HG03139 (cell line): ENCODE data around the gene ZFPM1.
A peak's percentile ranks its signal among the peaks of the same experiment; 100 is the strongest.
"Not testable (repeated sequence)": the region's sequence is repeated elsewhere in the genome, so short reads cannot be mapped to it uniquely, and the experiment has no call there.

ENCODE experiments used
- ATAC-seq: cut with Tn5 transposase; IDR thresholded peaks from one replicate; pipeline ENCODE4 v1.9.1; 2021; ENCODE audit not compliant: unreplicated experiment

The ZFPM1 gene

DNA sequence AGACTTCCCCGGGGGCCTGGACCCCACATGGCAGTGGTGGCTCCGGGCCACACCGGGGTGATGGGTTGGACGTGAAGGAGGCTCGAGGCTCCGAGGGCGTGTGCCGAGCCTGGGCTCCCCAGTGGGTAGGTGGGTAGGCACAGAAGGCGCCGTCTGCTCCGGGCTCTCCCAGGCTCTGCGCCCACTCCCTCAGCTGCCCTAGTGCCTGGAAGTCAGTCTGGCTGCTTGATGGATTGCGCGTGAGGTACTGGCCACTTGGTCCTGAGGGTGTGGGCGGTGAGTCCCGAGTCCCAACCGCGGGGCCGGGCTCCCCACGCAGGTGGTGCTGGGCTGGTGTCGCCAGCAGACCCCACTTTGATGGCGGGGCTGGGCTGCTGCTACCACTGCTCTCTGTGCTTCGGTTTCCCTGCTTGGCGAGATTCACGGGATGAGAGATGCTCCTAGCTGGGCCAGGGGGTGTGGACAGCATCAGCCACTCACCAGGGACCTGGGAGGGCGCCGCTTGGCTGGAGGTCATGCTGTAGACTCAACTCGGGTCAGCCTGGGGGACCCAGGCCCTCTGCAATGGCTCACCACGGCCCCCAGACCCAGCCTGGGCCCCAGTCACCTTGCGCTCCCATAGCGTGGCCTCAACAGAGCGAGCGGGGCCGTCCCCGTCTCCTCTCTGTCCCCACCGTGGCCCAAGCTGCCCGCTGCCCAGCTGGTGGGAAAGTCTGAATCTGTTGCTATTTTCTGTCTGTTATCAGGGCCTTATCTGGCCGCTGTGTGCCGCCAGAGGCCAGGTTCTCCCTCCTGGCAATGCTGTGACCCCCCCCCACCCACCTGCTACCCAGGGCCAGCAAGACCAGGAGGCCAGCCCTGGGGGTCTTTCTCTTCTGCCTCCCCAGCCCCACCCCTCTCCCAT, 26.1 kb downstream of the ZFPM1 start:
- no peak for ATAC-seq

DNA sequence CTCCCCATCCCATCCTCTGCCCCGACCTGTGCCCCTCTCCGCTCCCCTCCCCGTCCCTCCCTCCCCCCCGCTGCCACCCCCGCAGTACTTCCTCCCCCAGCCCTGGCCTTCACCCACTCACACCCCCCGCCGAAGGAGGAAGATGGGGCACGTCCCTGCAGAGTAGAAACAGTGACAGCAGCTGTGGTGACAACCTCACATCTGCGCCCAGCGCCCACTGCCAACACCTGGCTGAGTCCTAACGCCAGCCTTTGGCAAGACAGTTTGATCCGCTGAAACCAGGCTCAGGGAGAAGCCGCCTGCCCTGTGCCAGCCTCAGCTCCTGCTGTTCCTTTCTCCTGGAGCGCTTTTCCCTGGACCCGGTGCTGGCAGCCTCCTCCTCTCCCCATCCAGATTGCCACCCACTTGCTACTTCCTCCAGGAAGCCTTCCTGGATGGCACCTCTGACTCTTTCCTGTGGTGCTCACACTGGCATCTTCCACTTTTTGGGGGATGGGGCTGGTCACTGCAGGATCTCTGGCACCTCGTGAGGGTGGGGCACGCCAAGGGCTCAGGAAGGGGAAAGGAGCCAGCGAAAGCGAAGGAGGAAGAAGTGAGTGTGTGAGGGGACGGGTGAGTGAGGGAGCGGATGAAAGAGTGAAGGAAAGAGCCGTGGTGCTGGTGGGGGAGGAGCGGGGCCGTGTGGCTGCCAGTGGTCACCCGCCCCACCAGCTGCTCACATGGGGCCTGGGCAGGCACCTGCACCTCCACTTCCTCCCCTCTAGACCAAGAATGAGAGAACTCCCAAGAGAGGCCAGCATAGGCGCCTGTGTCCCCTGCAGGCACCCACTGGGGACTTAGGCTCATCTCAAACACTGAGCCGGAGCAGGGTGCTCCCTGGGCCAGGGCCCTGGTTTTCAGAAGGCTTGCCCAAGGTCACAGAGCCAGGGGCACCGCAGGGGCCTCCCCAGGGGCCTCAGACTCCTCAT, 27.0 kb downstream of the ZFPM1 start:
- ATAC-seq, result peak; percentile 52

DNA sequence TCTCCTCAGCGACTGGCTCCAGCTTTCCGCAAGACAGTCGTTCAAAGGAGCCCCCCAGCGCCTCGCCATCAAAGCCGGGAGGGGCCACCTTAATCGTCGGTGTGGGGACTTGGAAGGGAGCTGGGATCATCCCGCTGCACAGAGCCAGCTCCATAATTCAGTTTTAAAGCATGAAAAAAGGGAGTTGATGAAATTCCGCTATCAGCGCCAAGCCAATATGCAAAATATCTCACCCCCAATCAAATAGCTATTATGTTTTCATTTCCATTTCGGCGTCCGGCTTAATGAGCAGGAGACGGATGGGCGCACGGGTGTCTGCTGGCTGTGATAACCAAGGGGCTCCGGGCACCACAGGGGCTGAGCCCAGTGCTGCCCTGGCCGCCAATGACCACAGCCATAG, 27.7 kb downstream of the ZFPM1 start:
- ATAC-seq, result no peak

DNA sequence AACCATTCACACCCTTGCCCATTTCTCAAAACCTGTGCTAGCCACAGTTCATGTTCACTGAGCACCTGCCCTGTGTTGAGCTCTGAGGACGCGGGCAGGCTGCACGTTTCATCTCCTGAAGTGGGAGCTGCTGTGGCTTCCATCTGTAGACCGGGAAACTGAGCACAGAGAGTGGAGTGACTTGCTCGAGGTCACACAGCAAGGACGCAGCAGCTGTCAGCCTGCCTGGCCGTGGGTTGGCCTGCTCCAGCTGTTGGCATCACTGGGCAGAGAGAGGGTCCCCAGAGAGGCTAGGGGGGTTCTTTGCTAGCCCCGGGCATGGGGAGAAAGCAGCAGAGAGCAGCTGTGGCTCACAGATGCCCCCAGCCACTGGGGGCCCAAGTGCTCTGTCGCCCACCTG, 28.8 kb downstream of the ZFPM1 start:
- ATAC-seq, result no peak

DNA sequence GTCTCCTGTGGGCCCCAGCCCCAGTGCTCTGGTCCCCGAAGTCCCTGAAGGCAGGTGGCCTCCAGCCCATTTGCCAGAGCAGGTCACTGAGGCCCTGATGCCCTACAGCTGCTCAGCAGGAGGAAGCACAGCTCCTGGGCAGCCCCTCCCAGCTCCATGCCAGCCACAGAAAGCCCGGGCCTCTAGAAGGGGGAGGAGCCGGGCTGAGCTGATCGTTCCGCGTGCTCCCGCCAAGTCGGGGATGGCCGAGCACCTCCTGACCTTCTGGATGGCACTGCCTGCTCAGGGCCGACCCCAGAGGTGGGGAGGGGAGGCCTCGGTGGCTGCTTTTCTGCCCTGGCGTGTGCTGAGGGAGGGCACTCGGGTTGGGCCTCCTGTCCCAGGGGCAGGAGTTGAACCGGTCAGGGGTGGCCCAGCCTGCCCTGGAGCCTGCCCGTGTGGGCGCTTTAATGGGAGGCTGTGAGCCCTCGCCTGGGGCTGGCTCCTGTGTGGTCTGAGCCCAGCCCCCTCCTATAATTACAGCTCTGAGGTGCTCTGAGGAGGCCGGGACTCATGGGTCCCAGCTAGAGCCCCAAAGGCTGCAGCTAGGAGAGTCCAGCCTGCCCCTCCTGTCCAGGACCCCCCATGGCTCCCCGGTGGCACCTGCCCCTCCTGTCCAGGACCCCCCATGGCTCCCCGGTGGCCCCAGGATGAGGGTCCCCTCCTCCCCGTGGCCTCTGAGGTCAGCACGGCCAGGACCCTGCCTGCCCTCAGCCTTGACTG, 29.7 kb downstream of the ZFPM1 start:
- no peak for ATAC-seq

DNA sequence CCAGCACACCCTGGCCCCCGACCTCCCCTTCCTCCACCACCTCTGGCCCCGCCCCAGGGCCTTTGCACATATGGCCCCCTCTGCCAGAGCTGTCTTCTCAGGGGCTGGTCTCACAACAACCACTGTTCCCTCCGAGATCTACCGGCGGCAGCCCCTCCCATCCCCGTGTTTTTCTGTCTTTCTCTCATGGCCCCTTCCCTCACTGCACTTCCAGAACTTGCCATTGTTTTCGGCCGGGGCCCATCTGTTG, 30.2 kb downstream of the ZFPM1 start:
- no peak for ATAC-seq

DNA sequence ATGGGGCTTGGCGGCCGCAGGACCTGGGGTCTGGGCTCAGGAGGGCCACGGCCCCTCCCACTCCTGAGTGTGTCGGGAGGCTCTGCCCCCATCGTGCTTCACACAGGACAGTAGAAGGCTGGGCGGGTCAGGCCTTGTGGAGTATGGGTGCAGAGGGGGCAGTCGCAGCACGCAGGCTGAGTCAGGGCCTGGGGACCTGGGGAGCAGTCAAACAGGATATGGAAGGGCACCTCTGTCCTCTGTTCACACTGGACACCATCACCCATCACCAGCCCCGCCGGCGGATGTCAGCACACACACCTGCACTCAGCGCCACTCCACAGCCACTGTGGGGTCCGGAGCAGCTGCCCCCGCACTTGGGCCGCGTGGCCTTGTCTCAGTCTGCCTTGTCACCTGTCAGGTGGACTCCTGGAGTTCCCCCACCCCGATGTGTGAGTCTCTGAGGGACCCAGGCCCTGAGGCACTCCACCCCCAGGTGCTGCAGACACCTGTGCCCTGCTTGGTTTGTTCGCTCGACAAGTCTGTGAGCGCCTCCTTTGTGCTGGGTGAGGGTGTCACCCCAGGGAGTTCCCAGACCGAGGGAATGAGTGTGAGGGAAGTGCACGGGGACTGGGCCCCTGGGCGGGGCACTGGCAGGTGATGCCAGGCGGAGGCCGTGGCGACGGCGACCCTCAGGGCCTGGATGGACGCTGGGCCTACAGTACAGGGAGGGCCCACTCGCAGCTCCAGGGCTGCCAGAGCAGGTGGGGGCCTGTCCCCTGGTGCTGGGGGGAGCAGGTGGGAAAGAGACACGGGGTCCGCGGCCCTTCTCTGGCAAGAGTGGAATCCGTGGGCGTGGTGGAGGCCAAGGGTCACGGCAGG, 31.7 kb downstream of the ZFPM1 start:
- ATAC-seq, result no peak

DNA sequence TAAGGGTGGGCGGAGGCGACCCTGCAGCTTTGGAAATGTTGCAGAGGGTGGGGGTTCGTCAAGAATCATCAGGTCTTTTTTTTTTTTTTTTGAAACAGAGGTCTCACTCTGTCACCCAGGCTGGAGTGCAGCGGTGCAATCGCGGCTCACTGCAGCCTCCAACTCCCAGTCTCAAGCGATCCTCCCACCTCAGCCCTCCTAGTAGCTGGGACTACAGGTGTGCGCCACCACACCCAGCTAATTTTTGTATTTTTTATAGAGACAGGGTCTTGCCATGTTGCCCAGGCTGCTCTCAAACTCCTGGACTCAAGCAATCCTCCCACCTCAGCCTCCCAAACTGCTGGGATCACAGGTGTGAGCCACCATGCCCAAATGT, 32.3 kb downstream of the ZFPM1 start:
- not testable (repeated sequence) for ATAC-seq

DNA sequence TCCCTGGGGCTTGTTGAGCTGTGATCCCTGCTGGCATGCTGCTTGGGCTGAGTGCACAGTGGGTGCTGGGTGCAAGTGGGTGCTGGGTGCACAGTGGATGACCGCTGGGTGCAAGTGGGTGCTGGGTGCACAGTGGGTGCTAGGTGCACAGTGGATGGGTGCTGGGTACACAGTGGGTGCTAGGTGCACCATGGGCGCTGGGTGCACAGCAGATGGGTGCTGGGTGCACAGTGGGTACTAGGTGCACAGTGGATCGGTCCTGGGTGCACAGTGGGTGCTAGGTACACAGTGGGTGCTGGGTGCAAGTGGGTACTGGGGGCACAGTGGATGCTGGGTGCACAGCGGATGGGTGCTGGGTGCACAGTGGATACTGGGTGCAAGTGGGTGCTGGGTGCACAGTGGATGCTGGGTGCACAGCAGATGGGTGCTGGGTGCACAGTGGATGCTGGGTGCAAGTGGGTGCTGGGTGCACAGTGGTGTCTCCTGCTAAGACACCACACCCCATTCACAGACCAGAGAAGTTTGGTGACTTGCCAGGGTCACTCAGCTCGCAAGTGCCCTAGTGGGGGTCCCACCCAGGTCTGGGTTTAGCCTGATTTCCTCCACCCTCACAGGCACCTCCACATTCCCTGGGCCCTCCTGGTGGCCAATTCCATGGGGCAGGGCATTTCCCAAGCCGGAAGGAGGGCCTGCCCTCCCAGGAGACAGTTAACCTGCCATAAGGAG, 33.5 kb downstream of the ZFPM1 start:
- no peak for ATAC-seq

DNA sequence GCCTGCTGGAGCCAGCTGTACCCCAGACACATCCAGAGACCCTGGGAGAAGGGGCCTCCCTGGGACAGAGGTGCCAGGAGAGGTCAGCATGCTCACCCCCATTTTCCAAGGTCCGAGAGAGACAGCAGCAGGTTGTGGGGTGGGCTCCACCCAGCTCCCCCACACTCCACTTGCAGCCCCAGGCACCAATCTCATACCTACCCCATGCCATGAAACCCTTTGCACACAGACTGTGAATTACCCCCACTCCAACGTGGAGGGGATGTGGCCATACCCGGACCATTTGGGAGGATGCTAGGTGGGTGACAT, 34.0 kb downstream of the ZFPM1 start:
- ATAC-seq, result no peak

DNA sequence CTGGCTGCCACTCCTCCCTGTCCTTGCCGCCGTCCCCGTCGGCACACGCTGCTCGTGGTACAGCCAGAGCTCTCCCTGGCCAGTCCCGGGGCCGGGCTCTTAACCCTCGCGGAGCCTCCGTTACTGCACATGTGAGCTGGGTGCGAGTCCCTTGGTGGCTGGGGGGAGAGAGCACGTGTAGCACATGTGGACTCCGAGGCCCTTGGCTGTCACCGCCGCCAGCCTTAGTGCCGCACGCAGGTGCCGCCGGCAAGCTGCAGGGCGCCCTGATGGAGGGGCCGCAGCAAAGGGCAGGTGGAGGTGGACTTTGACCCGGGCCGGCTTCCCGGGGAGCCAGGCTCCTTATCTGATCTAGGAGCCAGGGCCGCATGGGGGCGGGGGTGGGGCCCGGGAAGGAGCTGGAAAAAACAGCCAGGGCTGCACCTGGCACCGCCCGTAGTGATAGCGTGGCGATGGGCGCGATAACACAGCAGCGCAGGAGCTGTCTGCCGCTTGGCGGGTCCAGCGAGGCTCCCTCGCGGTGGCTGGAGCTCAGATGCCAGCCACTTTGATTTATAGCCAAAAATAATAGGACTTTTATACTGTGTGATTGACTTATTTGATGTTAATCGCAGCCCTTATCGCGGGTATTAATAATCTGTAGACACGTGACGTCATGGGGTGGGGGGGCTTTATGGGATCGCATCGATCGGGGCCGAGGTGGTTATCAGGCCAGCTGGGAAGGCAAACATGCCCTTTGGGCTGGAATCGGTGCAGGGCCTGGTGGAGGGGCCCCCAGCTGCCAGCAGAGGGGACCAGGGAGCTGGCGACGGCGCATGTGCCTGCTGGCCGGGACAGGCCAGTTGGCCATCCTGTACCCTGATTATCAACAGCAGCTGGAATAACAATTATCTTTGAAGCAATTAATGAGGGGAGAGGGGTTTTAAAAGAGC, 35.1 kb downstream of the ZFPM1 start:
- ATAC-seq, result no peak

DNA sequence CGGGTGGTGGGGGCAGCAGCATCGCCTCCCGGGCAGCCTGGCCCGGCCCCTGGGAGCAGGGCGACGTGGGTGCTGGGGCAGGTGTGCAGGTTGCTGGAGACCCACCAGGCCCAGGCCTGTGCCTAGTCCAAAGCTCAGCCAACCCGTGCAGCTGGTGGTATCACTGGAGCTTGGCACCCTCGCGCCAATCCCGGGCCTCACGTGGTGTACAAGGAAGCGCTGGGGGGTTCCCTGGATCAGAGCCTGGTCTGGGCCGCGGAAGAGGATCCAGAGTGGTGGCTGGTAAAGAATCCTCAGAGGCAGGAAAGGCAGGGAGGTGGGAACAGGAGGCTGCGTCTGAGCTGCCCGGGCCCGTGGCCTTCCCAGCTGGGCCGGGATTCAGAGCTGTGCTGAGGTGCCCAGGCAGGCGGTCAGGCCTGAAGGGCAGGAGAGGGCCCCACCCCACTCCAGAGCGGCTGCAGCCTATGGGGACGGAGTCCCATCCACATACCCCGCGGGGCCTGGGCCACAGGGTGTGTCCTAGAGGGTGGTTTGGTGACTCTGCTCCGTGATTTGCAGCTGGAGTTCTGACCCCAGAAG, 36.2 kb downstream of the ZFPM1 start:
- ATAC-seq, result no peak

DNA sequence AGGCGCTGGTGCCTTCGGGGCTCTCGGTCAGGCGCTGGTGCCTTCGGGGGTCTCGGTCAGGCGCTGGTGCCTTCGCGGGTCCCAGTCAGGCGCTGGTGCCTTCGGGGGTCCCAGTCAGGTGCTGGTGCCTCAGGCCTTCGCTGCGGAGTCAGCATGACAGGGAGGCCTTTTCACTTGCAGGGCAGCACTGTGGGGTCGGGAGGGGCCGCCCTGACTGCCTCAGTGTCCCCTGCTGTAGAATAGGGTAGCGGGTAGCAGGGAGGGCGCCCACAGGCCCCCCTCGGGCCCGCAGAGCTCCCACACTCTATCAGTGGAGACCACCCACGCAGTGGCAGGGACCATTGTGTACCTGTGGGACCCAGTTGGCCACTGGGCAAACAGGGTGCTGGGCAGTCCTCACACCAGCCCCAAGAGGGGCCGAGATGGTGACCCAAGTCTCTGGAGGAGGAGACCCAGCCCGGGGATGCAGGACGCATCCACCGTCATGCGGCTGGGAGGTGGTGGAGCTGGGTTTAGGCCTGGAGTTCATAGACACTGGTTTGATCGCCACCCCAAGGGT, 38.0 kb downstream of the ZFPM1 start:
- no peak for ATAC-seq

DNA sequence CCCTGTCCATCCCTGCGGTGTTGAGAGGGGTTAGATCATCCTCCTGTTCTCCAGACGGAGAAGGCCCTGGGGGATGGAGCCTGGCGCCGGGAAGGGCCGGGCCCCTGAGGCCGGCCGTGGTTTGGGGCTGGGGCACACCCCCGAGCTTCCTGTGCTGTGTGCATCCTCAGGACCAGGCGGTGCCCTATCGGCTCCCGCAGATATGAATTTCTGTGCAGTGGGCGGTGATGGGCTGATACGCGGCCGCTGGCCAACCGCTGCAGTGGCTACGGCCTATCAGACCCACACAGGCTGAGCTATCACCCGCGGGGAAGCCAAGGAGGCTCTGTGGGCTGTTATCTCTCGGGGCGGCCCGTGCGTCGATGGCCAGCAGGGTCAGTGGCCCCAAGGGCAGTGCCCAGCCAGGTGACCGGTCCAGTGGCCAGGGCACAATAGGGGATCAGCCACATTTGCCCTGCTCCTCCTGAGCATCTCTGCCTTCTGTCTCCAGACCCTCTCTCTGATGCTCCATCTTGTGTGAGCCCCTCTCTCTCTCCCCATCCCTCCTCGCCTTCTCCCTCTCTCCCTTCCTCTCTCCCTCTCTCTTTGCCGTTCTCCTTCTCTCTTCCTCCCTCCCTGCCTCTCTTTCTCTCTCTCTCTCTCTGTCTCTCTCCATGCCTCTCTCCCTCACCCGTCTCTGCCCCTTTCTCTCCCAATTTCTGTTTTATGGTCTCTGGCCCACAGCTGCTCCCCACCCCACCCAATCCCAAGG, 38.7 kb downstream of the ZFPM1 start:
- ATAC-seq, result no peak

DNA sequence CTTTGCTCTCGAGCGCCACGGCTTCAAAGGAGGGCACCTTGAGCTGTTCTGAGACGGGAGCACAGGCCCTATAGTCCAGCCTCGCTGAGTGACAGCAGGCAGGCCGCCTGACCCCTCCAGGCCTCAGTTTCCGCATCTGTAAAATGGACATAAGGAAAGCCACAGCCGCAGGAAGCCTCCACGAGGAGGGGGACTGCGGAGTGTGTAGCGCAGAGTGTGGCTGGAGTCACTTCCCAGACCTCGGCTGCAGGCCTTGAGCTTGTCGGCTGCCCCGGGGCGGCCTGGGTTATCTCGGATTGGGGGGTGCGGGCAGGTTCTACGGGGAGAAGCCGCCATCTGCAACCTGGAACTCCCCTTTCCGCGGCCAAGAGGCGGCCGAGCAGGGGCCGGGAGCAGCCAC, 40.8 kb downstream of the ZFPM1 start:
- ATAC-seq, result no peak

DNA sequence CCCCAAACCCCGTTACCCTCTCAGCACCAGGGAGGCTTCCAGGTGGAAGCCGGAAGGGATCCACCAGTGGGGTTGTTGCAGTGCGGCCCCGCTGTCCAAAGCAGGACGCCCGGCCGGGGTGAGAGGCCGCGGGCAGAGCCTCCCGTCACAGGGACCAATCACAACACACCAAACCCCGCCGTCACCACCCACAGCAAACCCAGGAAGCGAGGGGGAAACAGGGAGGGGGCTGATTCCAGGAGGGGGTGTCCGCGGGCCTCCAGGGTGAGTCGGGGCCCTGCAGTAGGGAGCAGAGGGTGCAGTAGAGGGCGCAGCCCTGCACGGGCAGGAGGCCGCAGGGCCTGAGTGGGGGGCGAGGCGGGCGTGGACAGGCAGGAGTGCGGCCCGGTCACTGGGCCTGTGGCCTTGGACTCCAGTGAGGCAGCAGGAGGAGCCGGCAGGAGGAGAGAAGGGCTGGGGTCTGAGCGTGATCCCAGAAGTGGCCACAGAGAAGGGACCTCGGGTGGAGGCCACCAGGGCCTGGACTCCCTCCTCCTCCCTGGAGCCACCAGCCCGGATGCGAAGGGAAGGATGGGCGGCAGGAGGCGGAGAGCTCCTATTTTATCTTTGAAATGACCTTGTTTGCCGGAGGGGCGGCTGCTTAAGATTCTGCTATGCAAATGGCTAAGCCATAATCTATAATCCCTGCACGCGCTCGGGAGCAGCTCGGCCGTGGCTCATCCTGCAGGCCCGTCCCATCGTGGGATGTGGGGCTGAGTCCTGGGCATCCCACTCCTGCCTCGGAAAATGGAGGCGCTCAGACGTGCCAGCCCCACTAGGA, 41.5 kb downstream of the ZFPM1 start:
- ATAC-seq, result no peak

DNA sequence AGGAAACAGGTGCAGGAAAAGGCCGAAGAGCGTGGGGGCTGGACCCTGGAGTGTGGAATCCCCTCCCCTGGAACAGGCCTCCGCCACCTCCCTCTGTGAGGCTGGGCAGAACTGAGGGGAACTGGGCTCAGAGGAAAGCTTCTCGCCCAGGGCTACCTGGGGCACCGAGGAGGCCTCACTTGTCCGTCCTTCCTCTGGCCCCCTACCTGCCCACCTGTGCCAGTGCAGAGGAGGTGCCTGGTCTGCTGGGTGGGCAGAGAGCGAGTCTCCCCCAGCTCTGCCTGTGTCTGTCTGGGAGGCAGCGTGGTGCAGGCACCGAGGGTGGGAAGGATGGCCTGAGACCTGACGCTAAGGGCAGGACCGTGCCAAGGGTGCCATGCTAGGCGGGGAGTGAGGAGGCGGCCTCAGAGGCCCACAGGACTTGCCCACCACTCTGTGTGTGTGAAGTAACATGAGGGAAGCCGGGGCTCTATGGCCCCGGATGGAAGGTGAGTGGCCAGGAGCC, 42.2 kb downstream of the ZFPM1 start:
- no peak for ATAC-seq
